ENCODE results near the gene PTGR2.

The PTGR2 gene

DNA sequence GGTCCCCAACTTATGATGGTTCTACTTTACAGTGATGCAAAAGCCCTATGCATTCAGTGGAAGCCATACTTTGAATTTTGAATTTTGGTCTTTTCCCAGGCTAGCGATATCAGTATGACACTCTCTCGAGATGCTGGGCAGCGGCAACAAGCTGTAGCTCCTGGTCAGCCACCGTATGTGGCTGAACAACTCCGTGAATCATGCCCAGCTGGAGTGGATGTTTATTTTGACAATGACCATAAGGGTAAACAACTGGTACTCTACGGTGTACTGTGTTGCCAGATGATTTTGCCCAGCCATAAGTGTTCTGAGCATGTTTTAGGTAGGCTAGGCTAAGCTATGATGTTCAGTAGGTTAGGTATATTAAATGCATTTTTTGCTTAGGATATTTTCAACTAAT is 26.8 kb downstream of the PTGR2 start:
- TF ChIP-seq EZH2 (IDR thresholded peaks at IDR 0.05; ENCODE audit: borderline replicate concordance, low read length), result no peak
- TF ChIP-seq, protein P1, sequence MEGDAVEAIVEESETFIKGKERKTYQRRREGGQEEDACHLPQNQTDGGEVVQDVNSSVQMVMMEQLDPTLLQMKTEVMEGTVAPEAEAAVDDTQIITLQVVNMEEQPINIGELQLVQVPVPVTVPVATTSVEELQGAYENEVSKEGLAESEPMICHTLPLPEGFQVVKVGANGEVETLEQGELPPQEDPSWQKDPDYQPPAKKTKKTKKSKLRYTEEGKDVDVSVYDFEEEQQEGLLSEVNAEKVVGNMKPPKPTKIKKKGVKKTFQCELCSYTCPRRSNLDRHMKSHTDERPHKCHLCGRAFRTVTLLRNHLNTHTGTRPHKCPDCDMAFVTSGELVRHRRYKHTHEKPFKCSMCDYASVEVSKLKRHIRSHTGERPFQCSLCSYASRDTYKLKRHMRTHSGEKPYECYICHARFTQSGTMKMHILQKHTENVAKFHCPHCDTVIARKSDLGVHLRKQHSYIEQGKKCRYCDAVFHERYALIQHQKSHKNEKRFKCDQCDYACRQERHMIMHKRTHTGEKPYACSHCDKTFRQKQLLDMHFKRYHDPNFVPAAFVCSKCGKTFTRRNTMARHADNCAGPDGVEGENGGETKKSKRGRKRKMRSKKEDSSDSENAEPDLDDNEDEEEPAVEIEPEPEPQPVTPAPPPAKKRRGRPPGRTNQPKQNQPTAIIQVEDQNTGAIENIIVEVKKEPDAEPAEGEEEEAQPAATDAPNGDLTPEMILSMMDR (IDR thresholded peaks at IDR 0.05; ENCODE audit: low read length), result no peak
- no peak overlapping the region for H3K27ac ChIP-seq (ENCODE audit: low read depth, low read length, poor library complexity, severe bottlenecking)
- no peak overlapping the region for H3K4me3 ChIP-seq (ENCODE audit: low read depth, low read length, poor library complexity, severe bottlenecking)
- H3K4me2 ChIP-seq (ENCODE audit: low read length), result no peak overlapping the region
- no peak overlapping the region for H3K9ac ChIP-seq (ENCODE audit: low read length)
- H4K20me1 ChIP-seq (ENCODE audit: insufficient read depth, low read length), result no peaks in the 10 kb centered on the region
- H3F3A ChIP-seq (ENCODE audit: insufficient read depth, low read length), result no peaks in the 10 kb centered on the region
- H3K36me3 ChIP-seq (ENCODE audit: insufficient read depth, low read length), result no peaks in the 10 kb centered on the region
- no peak overlapping the region for H2AFZ ChIP-seq (ENCODE audit: low read length)
- no peaks in the 10 kb centered on the region for H3K27me3 ChIP-seq (ENCODE audit: insufficient read depth, low read length)
- H3K9me3 ChIP-seq (ENCODE audit: low read length), result no peaks in the 10 kb centered on the region
- no peaks in the 10 kb centered on the region for H3K4me1 ChIP-seq (ENCODE audit: insufficient read depth, low read length, severe bottlenecking)
- H3K79me2 ChIP-seq (ENCODE audit: insufficient read depth, low read length), result no peaks in the 10 kb centered on the region
- H3K9me2 ChIP-seq (ENCODE audit: low read depth, low read length), result no peaks in the 10 kb centered on the region

DNA sequence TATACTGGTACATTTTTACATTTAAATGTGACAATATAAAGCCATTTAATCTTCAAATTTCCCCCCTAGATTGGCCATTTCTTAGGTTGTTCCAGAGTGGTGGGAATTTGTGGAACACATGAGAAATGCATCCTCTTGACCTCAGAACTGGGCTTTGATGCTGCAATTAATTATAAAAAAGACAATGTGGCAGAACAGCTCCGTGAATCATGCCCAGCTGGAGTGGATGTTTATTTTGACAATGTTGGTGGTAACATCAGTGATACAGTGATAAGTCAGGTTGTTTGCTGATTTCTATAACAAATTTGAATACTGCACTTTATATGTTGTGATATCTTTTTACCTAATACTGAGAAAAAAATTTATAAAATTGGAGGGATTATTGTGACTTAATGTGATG is 27.4 kb downstream of the PTGR2 start:
- Histone ChIP-seq H3K4me3 (ENCODE audit: low read depth, low read length, poor library complexity, severe bottlenecking) (no peak overlapping the region), H4K20me1 (ENCODE audit: insufficient read depth, low read length) (no peaks in the 10 kb centered on the region), H3K79me2 (ENCODE audit: insufficient read depth, low read length) (no peaks in the 10 kb centered on the region), H3K9ac (ENCODE audit: low read length) (no peak overlapping the region), H3K9me3 (ENCODE audit: low read length) (no peaks in the 10 kb centered on the region), H3K27ac (ENCODE audit: low read depth, low read length, poor library complexity, severe bottlenecking) (no peak overlapping the region), H3K9me2 (ENCODE audit: low read depth, low read length) (no peaks in the 10 kb centered on the region), H3K4me1 (ENCODE audit: insufficient read depth, low read length, severe bottlenecking) (no peaks in the 10 kb centered on the region), H3K36me3 (ENCODE audit: insufficient read depth, low read length) (no peaks in the 10 kb centered on the region), H3K4me2 (ENCODE audit: low read length) (no peak overlapping the region), H2AFZ (ENCODE audit: low read length) (no peak overlapping the region), H3F3A (ENCODE audit: insufficient read depth, low read length) (no peaks in the 10 kb centered on the region), H3K27me3 (ENCODE audit: insufficient read depth, low read length) (no peaks in the 10 kb centered on the region)
- TF ChIP-seq EZH2 (IDR thresholded peaks at IDR 0.05; ENCODE audit: borderline replicate concordance, low read length), result no peak
- TF ChIP-seq, protein P1 (IDR thresholded peaks at IDR 0.05; ENCODE audit: low read length), result no peak

DNA sequence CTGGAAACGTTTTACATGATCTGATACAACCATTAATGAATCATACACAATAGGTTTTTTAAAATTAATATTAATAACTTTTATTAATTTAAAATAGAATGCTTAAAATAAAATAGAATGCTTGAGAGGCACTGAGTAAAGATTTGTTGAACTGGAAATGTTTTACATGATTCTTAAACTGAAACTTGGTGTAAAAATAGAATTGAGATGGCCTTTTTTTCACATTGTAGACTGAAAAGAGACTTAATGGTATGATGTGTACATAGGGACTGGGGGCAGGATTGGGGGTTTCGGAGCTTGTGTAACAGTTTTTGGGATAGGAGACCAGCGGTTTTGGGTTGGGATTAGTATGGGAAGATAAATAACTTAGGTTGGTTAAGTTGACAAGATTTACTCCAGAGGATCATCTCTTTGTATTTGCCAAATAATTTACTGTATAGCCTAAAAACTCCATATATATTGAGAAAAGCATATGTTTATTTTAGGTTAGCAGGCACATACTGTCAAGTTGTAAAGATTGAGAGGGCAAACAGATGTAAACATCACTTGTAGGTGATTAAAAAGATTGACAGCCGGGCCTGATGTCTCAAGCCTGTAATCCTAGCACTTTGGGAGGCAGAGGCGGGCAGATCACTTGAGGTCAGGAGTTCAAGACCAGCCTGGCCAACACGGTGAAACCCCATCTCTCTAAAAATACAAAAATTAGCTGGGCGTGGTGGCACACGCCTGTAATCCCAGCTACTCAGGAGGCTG is 33.0 kb downstream of the PTGR2 start:
- H3K4me1 ChIP-seq (ENCODE audit: insufficient read depth, low read length, severe bottlenecking), result peaks cover 37% of the 10 kb centered on the region
- peak overlapping the region; percentile 97 for H3K4me3 ChIP-seq (ENCODE audit: low read depth, low read length, poor library complexity, severe bottlenecking)
- H3K27me3 ChIP-seq (ENCODE audit: insufficient read depth, low read length), result no peaks in the 10 kb centered on the region
- no peak overlapping the region; the same call in 1 of the 2 replicates for H3K9ac ChIP-seq (ENCODE audit: low read length)
- H3K4me2 ChIP-seq (ENCODE audit: low read length), result peak overlapping the region; percentile 87
- no peaks in the 10 kb centered on the region for H3K9me2 ChIP-seq (ENCODE audit: low read depth, low read length)
- peaks cover 36% of the 10 kb centered on the region for H3K79me2 ChIP-seq (ENCODE audit: insufficient read depth, low read length)
- peak overlapping the region; percentile 42 for H3K27ac ChIP-seq (ENCODE audit: low read depth, low read length, poor library complexity, severe bottlenecking)
- H3K36me3 ChIP-seq (ENCODE audit: insufficient read depth, low read length), result no peaks in the 10 kb centered on the region
- H4K20me1 ChIP-seq (ENCODE audit: insufficient read depth, low read length), result no peaks in the 10 kb centered on the region
- no peaks in the 10 kb centered on the region for H3K9me3 ChIP-seq (ENCODE audit: low read length)
- H2AFZ ChIP-seq (ENCODE audit: low read length), result no peak overlapping the region
- TF ChIP-seq, protein P1 (IDR thresholded peaks at IDR 0.05; ENCODE audit: low read length), result no peak
- TF ChIP-seq EZH2 (IDR thresholded peaks at IDR 0.05; ENCODE audit: borderline replicate concordance, low read length), result no peak
- H3F3A ChIP-seq (ENCODE audit: insufficient read depth, low read length), result peaks cover 3% of the 10 kb centered on the region; the same call in 1 of the 2 replicates

Measured in OCI-LY1 (cell line).